Islet of Langerhans (tissue), 1 donor: ENCODE data around the gene SPDEF.

ENCODE experiments used
- FAIRE-seq: peaks from one replicate; lab custom pipeline; 2011; peaks lifted over from hg19 to GRCh38; lab: Jason Lieb, UNC

Gene SPDEF

GRCh38 chr6:34563513-34563870, 7.4 kb upstream of the SPDEF start:
- no peak for FAIRE-seq

- no peak for FAIRE-seq
Measured at GRCh38 chr6:34562861-34563512, 6.9 kb upstream of the SPDEF start.

GRCh38 chr6:34562350-34562749, 6.2 kb upstream of the SPDEF start:
- FAIRE-seq: no peak

- FAIRE-seq: no peak
Measured at GRCh38 chr6:34561227-34561530, 5.0 kb upstream of the SPDEF start.

GRCh38 chr6:34560366-34561226, 4.5 kb upstream of the SPDEF start:
- FAIRE-seq: no peak

- FAIRE-seq: no peak
Measured at GRCh38 chr6:34559651-34560365, 3.7 kb upstream of the SPDEF start.

- FAIRE-seq: no peak
Measured at GRCh38 chr6:34558172-34558714, 2.1 kb upstream of the SPDEF start.

GRCh38 chr6:34557228-34557627, 1.1 kb upstream of the SPDEF start:
- FAIRE-seq: no peak

- FAIRE-seq: no peak
Measured at GRCh38 chr6:34556493-34556892, 364 bp upstream of the SPDEF start.

- no peak for FAIRE-seq
Measured at GRCh38 chr6:34555328-34555727, 801 bp downstream of the SPDEF start.

- FAIRE-seq: no peak
Measured at GRCh38 chr6:34555007-34555322, 1.2 kb downstream of the SPDEF start.

GRCh38 chr6:34554291-34555006, 1.7 kb downstream of the SPDEF start:
- FAIRE-seq: no peak

- FAIRE-seq: no peak
Measured at GRCh38 chr6:34553750-34554149, 2.4 kb downstream of the SPDEF start.

GRCh38 chr6:34553146-34553545, 3.0 kb downstream of the SPDEF start:
- FAIRE-seq: no peak

GRCh38 chr6:34552620-34553019, 3.5 kb downstream of the SPDEF start:
- FAIRE-seq: no peak

GRCh38 chr6:34551720-34552119, 4.4 kb downstream of the SPDEF start:
- FAIRE-seq: no peak

GRCh38 chr6:34549804-34550202, 6.3 kb downstream of the SPDEF start:
- FAIRE-seq: no peak

- FAIRE-seq: no peak
Measured at GRCh38 chr6:34549026-34549803, 6.9 kb downstream of the SPDEF start.

- FAIRE-seq: no peak
Measured at GRCh38 chr6:34547701-34548644, 8.2 kb downstream of the SPDEF start.

GRCh38 chr6:34546551-34547321, 9.4 kb downstream of the SPDEF start:
- no peak for FAIRE-seq
